HL-60 (cell line): ENCODE measurements around the gene WAPL.

Source experiments
- DNase-seq, 2 experiments: peaks; one replicate each; pipeline ENCODE4 v3.0.0-alpha.2; 2010 to 2020; ENCODE audit warnings: low read depth in 1 of 2, low spot score in 1 of 2
- H3K27ac ChIP-seq: fragments of 250-450 bp; sonication (Bioruptor Pico); replicated peaks from 2 replicates; pipeline ENCODE4 v1.5.1; 2020; ENCODE audit warnings: mild to moderate bottlenecking, moderate library complexity
- H3K27me3 ChIP-seq: fragments of 250-450 bp; sonication (Bioruptor Pico); 2 replicates; pipeline ENCODE4 v1.5.1; 2021; ENCODE audit warnings: mild to moderate bottlenecking, moderate library complexity; ENCODE audit not compliant: insufficient read depth, poor library complexity, severe bottlenecking
- H3K4me3 ChIP-seq: replicated peaks from 2 replicates; pipeline ENCODE4 v1.5.1; 2011; ENCODE audit warnings: mild to moderate bottlenecking, control low read depth, low read length; ENCODE audit not compliant: insufficient read depth
- GABPA ChIP-seq: IDR thresholded peaks from 2 replicates; pipeline ENCODE4 v1.6.1; 2012; ENCODE audit warnings: low read depth
- POLR2AphosphoS5 ChIP-seq: IDR thresholded peaks from 2 replicates; pipeline ENCODE4 v1.6.1; 2012; ENCODE audit warnings: low read depth
- SPI1 ChIP-seq: IDR thresholded peaks from 2 replicates; pipeline ENCODE4 v1.6.1; 2012; ENCODE audit warnings: low read depth, mild to moderate bottlenecking, borderline replicate concordance
- TF ChIP-seq, protein P1 (sequence below): IDR thresholded peaks from one replicate; pipeline ENCODE4 v1.5.1; 2011; ENCODE audit warnings: low read length, control low read depth, inconsistent platforms; ENCODE audit not compliant: insufficient read depth
- TF ChIP-seq, protein P2 (sequence below): IDR thresholded peaks from 2 replicates; pipeline ENCODE4 v1.6.1; 2012; ENCODE audit warnings: low read depth; ENCODE audit not compliant: insufficient replicate concordance

WAPL gene

DNA sequence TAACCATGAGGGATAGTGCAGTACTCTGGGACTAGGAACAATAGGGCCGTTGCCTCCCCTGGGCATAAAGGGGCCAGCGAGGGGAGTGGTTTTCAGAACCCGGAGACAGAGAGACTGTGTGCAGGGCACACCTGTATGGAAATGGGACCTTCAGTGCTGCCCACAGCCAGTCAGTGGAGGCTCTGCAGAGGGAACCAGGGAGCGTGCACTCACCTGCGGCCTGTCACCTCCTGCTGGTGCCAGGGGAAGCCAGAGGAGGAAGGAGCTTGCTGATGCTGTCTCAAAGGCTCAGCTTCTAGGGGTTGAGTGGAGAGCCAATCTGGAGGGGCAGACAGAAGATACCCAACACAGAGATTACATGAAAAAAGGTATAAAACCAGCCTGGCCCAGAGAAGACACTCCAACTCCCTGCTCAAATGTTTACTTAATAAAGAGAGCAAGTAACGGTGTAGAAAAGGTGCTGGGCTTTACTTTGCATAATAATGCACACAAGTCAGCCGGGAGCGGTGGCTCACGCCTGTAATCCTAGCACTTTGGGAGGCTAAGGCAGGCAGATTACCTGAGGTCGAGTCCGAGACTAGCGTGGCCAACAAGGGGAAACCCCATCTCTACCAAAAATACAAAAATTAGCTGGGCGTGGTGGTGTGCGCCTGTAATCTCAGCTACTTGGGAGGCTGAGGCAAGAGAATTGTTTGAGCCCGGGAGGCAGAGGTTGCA is 35.5 kb upstream of the WAPL start:
- H3K4me3 ChIP-seq = no peak overlapping the region
- no peaks in the 10 kb centered on the region for H3K27me3 ChIP-seq
- TF ChIP-seq GABPA (no peak), SPI1 (no peak), POLR2AphosphoS5 (no peak)
- TF ChIP-seq, protein P1, sequence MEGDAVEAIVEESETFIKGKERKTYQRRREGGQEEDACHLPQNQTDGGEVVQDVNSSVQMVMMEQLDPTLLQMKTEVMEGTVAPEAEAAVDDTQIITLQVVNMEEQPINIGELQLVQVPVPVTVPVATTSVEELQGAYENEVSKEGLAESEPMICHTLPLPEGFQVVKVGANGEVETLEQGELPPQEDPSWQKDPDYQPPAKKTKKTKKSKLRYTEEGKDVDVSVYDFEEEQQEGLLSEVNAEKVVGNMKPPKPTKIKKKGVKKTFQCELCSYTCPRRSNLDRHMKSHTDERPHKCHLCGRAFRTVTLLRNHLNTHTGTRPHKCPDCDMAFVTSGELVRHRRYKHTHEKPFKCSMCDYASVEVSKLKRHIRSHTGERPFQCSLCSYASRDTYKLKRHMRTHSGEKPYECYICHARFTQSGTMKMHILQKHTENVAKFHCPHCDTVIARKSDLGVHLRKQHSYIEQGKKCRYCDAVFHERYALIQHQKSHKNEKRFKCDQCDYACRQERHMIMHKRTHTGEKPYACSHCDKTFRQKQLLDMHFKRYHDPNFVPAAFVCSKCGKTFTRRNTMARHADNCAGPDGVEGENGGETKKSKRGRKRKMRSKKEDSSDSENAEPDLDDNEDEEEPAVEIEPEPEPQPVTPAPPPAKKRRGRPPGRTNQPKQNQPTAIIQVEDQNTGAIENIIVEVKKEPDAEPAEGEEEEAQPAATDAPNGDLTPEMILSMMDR = no peak
- TF ChIP-seq, protein P2, sequence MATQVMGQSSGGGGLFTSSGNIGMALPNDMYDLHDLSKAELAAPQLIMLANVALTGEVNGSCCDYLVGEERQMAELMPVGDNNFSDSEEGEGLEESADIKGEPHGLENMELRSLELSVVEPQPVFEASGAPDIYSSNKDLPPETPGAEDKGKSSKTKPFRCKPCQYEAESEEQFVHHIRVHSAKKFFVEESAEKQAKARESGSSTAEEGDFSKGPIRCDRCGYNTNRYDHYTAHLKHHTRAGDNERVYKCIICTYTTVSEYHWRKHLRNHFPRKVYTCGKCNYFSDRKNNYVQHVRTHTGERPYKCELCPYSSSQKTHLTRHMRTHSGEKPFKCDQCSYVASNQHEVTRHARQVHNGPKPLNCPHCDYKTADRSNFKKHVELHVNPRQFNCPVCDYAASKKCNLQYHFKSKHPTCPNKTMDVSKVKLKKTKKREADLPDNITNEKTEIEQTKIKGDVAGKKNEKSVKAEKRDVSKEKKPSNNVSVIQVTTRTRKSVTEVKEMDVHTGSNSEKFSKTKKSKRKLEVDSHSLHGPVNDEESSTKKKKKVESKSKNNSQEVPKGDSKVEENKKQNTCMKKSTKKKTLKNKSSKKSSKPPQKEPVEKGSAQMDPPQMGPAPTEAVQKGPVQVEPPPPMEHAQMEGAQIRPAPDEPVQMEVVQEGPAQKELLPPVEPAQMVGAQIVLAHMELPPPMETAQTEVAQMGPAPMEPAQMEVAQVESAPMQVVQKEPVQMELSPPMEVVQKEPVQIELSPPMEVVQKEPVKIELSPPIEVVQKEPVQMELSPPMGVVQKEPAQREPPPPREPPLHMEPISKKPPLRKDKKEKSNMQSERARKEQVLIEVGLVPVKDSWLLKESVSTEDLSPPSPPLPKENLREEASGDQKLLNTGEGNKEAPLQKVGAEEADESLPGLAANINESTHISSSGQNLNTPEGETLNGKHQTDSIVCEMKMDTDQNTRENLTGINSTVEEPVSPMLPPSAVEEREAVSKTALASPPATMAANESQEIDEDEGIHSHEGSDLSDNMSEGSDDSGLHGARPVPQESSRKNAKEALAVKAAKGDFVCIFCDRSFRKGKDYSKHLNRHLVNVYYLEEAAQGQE = no peak
- no peak for DNase-seq
- H3K27ac ChIP-seq = no peak overlapping the region

DNA sequence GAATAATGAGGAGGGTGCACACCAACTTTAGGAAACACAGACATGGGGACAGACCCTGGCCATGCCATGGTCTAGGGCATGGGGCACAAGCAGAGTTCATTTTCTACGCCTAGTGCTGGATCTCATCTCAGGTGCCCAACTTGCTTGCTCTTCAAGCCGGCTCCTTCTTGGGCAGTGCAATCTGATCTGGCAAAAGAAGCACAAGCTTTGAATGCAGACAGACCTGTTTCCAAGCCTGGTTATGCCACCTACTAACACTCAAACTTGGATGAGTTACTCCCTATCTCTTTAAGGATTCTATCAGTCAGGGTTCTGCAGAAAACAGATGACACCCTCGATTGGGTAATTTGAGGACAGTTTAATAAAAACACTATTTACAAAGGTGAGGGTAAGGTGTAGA is 34.9 kb upstream of the WAPL start:
- no peak overlapping the region for H3K27ac ChIP-seq
- H3K4me3 ChIP-seq = no peak overlapping the region
- DNase-seq = no peak
- no peaks in the 10 kb centered on the region for H3K27me3 ChIP-seq
- TF ChIP-seq, protein P2 = no peak
- TF ChIP-seq SPI1 (no peak), POLR2AphosphoS5 (no peak), GABPA (no peak)
- TF ChIP-seq, protein P1 = no peak

DNA sequence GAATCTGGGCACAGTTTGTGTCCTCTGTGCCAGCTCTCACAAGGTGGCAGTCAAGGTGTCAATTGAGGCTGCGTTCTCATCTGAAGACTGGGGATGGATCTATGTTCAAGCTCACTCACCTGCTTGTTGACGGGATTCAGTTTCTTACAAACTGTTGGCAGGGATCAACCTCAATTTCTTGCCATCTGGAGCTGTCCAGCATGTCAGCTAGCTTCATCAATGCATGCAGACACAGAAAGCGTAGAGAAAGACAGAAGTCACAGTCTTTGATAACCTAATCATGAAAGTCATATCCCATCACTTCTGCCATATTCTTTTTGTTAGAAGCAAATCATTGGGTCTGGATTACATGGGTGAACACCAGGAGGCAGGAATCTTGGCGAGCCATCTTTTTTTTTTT is 32.0 kb upstream of the WAPL start:
- no peak overlapping the region for H3K27ac ChIP-seq
- TF ChIP-seq, protein P1 = no peak
- TF ChIP-seq, protein P2 = peak; percentile 89
- H3K27me3 ChIP-seq = no peaks in the 10 kb centered on the region
- DNase-seq = no peak
- no peak overlapping the region for H3K4me3 ChIP-seq
